IMR-90 (cell line): ENCODE results near the gene FARS2. TPM values are rescaled to one million over a fixed set of nuclear protein-coding genes. Genes with fewer than 3 reads are reported as not detected.

ENCODE experiments used
- ATAC-seq: fragments of 200-7000 bp; cut with Tn5 transposase; 2 replicates; pipeline ENCODE4 v1.9.1; 2020; ENCODE audit warnings: low read depth, mild to moderate bottlenecking, moderate library complexity
- BruUV-seq: library from RNA; stranded (reverse); fragments of 400-500 nt; replicated peaks from 2 replicates; lab custom pipeline; 2021; lab: Mats Ljungman, UMichigan
- CTCF ChIA-PET: fragments of 300-600 bp; formaldehyde crosslinking; extraction: SDS; loops from one replicate; lab custom pipeline; 2021; ENCODE audit warnings: antibody characterized with exemption; lab: Yijun Ruan, JAX
- POLR2A ChIA-PET: fragments of 300-600 bp; sonication (Branson Sonifier 250); formaldehyde crosslinking; loops from one replicate; lab custom pipeline; 2022; ENCODE audit warnings: antibody characterized with exemption; ENCODE audit not compliant: unreplicated experiment; lab: Charles Lee
- DNase-seq: peaks from one replicate; pipeline ENCODE4 v3.0.0; 2013
- H2AFZ ChIP-seq: replicated peaks from 2 replicates; pipeline ENCODE3; 2013; ENCODE audit warnings: low read length, mild to moderate bottlenecking; ENCODE audit not compliant: poor library complexity
- H2AK5ac ChIP-seq: 2 replicates; pipeline ENCODE4 v1.6.1; 2013; ENCODE audit warnings: low read depth, low read length, inconsistent platforms
- H2AK9ac ChIP-seq: replicated peaks from 2 replicates; pipeline ENCODE3; 2013; ENCODE audit warnings: mild to moderate bottlenecking, low read depth, low read length, moderate library complexity; ENCODE audit not compliant: poor library complexity
- H2BK120ac ChIP-seq: 2 replicates; pipeline ENCODE4 v1.6.1; 2013; ENCODE audit warnings: low read depth, low read length, inconsistent platforms
- H2BK15ac ChIP-seq: 3 replicates; pipeline ENCODE4 v1.6.1; 2013; ENCODE audit warnings: low read depth, low read length, inconsistent platforms
- H2BK20ac ChIP-seq: 2 replicates; pipeline ENCODE4 v1.6.1; 2013; ENCODE audit warnings: low read depth, mild to moderate bottlenecking, inconsistent platforms, low read length, moderate library complexity
- H2BK5ac ChIP-seq: 2 replicates; pipeline ENCODE4 v1.6.1; 2013; ENCODE audit warnings: mild to moderate bottlenecking, low read depth, low read length, inconsistent platforms; ENCODE audit not compliant: poor library complexity, severe bottlenecking
- H3K14ac ChIP-seq: replicated peaks from 2 replicates; pipeline ENCODE4 v1.6.1; 2013; ENCODE audit warnings: low read depth, low read length, inconsistent platforms
- H3K18ac ChIP-seq: 2 replicates; pipeline ENCODE4 v1.6.1; 2013; ENCODE audit warnings: low read depth, low read length, control low read depth
- H3K23ac ChIP-seq: 2 replicates; pipeline ENCODE4 v1.6.1; 2013; ENCODE audit warnings: low read depth, low read length, inconsistent platforms
- H3K27ac ChIP-seq: 2 replicates; pipeline ENCODE4 v1.5.1; 2013; ENCODE audit warnings: mild to moderate bottlenecking, control low read depth, low read length; ENCODE audit not compliant: insufficient read depth
- H3K27me3 ChIP-seq: 2 replicates; pipeline ENCODE4 v1.6.1; 2013; ENCODE audit warnings: low read length; ENCODE audit not compliant: control insufficient read depth, insufficient read depth
- H3K36me3 ChIP-seq: 2 replicates; pipeline ENCODE4 v1.6.1; 2013; ENCODE audit warnings: low read length, mixed read lengths; ENCODE audit not compliant: control insufficient read depth, insufficient read depth
- H3K4ac ChIP-seq: 2 replicates; pipeline ENCODE4 v1.6.1; 2013; ENCODE audit warnings: low read depth, low read length, inconsistent platforms
- H3K4me1 ChIP-seq: 2 replicates; pipeline ENCODE4 v1.6.1; 2013; ENCODE audit warnings: low read length, mixed read lengths; ENCODE audit not compliant: control insufficient read depth, insufficient read depth
- H3K4me2 ChIP-seq: 2 replicates; pipeline ENCODE4 v1.6.1; 2013; ENCODE audit warnings: low read depth, mild to moderate bottlenecking, control low read depth, low read length, moderate library complexity
- H3K4me3 ChIP-seq: 2 replicates; pipeline ENCODE4 v1.5.1; 2013; ENCODE audit warnings: low read depth, mild to moderate bottlenecking, control low read depth, low read length, moderate library complexity; ENCODE audit not compliant: insufficient read depth
- H3K56ac ChIP-seq: 2 replicates; pipeline ENCODE4 v1.6.1; 2013; ENCODE audit warnings: low read length, inconsistent platforms; ENCODE audit not compliant: insufficient read depth; ENCODE audit errors: extremely low read depth
- H3K79me1 ChIP-seq, 2 experiments: 2 replicates each; pipeline ENCODE4 v1.6.1; 2013; ENCODE audit warnings: low read length in 2 of 2, inconsistent platforms in 1 of 2, low read depth in 1 of 2
- H3K9ac ChIP-seq: 2 replicates; pipeline ENCODE4 v1.6.1; 2013; ENCODE audit warnings: low read depth, low read length, control low read depth
- H3K9me1 ChIP-seq: 2 replicates; pipeline ENCODE4 v1.6.1; 2013; ENCODE audit warnings: low read length, inconsistent platforms; ENCODE audit not compliant: insufficient read depth
- H3K9me3 ChIP-seq: 2 replicates; pipeline ENCODE4 v1.6.1; 2013; ENCODE audit warnings: low read length; ENCODE audit not compliant: control insufficient read depth, insufficient read depth
- H4K20me1 ChIP-seq: 2 replicates; pipeline ENCODE4 v1.6.1; 2013; ENCODE audit warnings: low read length, inconsistent platforms; ENCODE audit not compliant: insufficient read depth
- H4K5ac ChIP-seq: 2 replicates; pipeline ENCODE4 v1.6.1; 2013; ENCODE audit warnings: mild to moderate bottlenecking, low read depth, low read length, control low read depth
- H4K8ac ChIP-seq, 2 experiments: 2 replicates each; pipeline ENCODE4 v1.6.1; 2013; ENCODE audit warnings: low read depth in 2 of 2, low read length in 2 of 2, control low read depth in 1 of 2, inconsistent platforms in 1 of 2
- H4K91ac ChIP-seq: 2 replicates; pipeline ENCODE4 v1.6.1; 2013; ENCODE audit warnings: low read depth, low read length, inconsistent platforms; ENCODE audit not compliant: insufficient read depth
- CHD1 ChIP-seq: IDR thresholded peaks from 2 replicates; pipeline ENCODE4 v1.6.1; 2012; ENCODE audit warnings: low read depth, low read length, improper control_type of control experiment
- MAZ ChIP-seq: IDR thresholded peaks from 2 replicates; pipeline ENCODE4 v1.6.1; 2012; ENCODE audit warnings: low read depth, mild to moderate bottlenecking, low read length, improper control_type of control experiment, moderate library complexity, borderline replicate concordance
- MXI1 ChIP-seq: IDR thresholded peaks from 2 replicates; pipeline ENCODE4 v1.6.1; 2012; ENCODE audit warnings: low read depth, mild to moderate bottlenecking, low read length, moderate library complexity, borderline replicate concordance
- NFE2L2 ChIP-seq: fragments of 150-350 bp; IDR thresholded peaks from 2 replicates; pipeline ENCODE4 v1.6.1; 2016; ENCODE audit warnings: low read depth, mild to moderate bottlenecking, low read length
- RCOR1 ChIP-seq: IDR thresholded peaks from 2 replicates; pipeline ENCODE4 v1.6.1; 2012; ENCODE audit warnings: mild to moderate bottlenecking, low read length, improper control_type of control experiment; ENCODE audit not compliant: insufficient replicate concordance
- WGBS, 2 experiments: methylation state at CpG; one replicate each; pipeline versions ENCODE4 v1.1.5 to v1.1.7; 2013; ENCODE audit warnings: missing lambda C conversion rate in 2 of 2; ENCODE audit not compliant: insufficient read length in 1 of 2; ENCODE audit errors: extremely low coverage in 2 of 2; 5-methylcytosine and 5-hydroxymethylcytosine counted together
- dilution Hi-C: fragments of 300-500 bp; cut with HindIII; formaldehyde crosslinking; loops from one replicate; pipeline ENCODE4 v1.14.3; 2018; ENCODE audit warnings: low sequenced_read_pairs; ENCODE audit not compliant: unreplicated experiment
- in situ Hi-C: fragments of 300-500 bp; cut with MboI; formaldehyde crosslinking; loops from 3 replicates; pipeline ENCODE4 v1.14.3; 2019; ENCODE audit warnings: low sequenced_read_pairs, inconsistent platforms, mixed read lengths
- intact Hi-C: fragments of 100-400 bp; cut with micrococcal nuclease; formaldehyde crosslinking; loops from 2 replicates; pipeline ENCODE4 v1.10.0; 2022
- polyA plus RNA-seq, 3 experiments: library from polyadenylated mRNA; depleted of rRNA; stranded (reverse); fragments of >200 nt; gene quantifications; 2 replicates each; pipeline ENCODE4 v1.2.3, GENCODE V29; 2012; ENCODE audit warnings: low replicate concordance in 1 of 3
- total RNA-seq: library from RNA; depleted of rRNA; stranded (reverse); fragments of >200 nt; gene quantifications from 2 replicates; pipeline ENCODE4 v1.2.3, GENCODE V29; 2012
- TF ChIP-seq, protein P1 (sequence below): conservative IDR thresholded peaks from 2 replicates; pipeline ENCODE4 v1.5.1; 2012; ENCODE audit warnings: mild to moderate bottlenecking, low read depth, low read length, improper control_type of control experiment

FARS2 gene
- total and polyA plus RNA-seq, 2 of the 4 experiments (the other 2 are of a cell fraction) = 12.1 to 28.9 TPM

DNA sequence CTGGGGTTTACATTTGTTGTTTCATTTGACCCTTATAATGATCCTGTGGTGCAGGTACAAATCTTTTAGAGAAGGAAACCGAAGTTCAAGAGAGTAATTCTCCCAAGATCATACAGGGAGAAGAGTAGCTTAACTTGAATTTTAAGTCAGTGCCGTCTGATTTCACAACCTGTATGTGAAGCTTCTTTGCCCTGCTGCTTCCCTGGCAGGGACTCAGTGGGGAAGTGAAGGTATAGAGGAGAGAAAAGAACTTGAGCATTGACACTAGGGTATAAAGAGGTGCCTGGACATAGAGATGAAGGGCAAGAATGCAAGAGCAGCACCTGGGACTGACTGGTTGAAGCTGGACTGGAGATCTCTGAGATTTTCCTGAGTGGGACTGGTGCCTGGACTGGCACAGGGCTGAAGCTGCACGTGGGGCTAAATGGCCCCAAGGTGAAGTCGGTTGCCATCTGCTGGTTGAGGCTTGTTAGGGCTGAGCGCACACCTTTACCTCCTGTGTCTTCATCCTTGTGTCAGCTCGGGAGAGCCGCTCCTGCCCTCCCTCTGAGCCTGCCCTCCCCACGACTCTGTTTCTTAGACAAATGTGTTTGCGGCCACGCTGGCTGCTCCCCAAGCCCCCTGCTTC is 41.8 kb downstream of the FARS2 start (continued):
- no peak for TF ChIP-seq RCOR1

DNA sequence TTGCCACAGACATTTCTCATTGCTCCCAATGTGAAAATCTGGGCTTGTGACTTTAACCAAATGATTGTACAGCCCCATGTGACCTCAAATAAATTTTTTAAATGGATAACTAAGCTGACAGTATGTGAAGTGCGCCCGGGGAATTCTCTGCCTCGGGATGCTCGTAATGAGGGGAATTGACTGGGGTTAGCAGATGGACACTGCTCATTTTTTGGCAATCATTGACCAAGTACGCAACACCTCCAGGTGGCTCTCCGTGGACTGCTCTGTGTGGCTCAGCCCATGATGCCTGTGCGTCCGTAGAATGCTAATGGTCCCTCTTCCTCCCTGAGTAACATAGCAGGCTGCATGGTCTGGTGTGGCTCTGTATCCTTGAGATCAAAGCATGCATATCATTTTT is 42.4 kb downstream of the FARS2 start:
- H2BK5ac ChIP-seq = no peak overlapping the region
- H3K9ac ChIP-seq = no peak overlapping the region
- H3K23ac ChIP-seq = no peak overlapping the region
- DNase-seq (no peak), ATAC-seq (no peak)
- H4K20me1 ChIP-seq = peaks cover 6% of the 10 kb centered on the region; the same call in 1 of the 2 replicates
- H3K79me1 ChIP-seq = peaks cover 14 to 45% of the 10 kb centered on the region in 2 experiments
- H4K91ac ChIP-seq = no peak overlapping the region
- dilution Hi-C loops (no loop called here), in situ Hi-C loops (no loop called here), intact Hi-C loops (no loop called here)
- H4K5ac ChIP-seq = no peak overlapping the region
- no peak overlapping the region for H3K27ac ChIP-seq
- WGBS, 2 experiments = 64% methylated on average over 2 of the region's 8 CpGs; no CpG with 5 or more reads in 1 of the 2 experiments
- H2AK9ac ChIP-seq = no peak overlapping the region
- no peak overlapping the region for H3K14ac ChIP-seq
- no peak overlapping the region for H2AK5ac ChIP-seq
- no peak overlapping the region for H2BK15ac ChIP-seq
- H2BK120ac ChIP-seq = no peak overlapping the region
- H2AFZ ChIP-seq = no peak overlapping the region
- ChIA-PET CTCF (no interaction called here), POLR2A (no interaction called here)
- no peaks in the 10 kb centered on the region for H3K27me3 ChIP-seq
- H3K4ac ChIP-seq = no peak overlapping the region
- no peak for TF ChIP-seq RCOR1
- TF ChIP-seq, protein P1, sequence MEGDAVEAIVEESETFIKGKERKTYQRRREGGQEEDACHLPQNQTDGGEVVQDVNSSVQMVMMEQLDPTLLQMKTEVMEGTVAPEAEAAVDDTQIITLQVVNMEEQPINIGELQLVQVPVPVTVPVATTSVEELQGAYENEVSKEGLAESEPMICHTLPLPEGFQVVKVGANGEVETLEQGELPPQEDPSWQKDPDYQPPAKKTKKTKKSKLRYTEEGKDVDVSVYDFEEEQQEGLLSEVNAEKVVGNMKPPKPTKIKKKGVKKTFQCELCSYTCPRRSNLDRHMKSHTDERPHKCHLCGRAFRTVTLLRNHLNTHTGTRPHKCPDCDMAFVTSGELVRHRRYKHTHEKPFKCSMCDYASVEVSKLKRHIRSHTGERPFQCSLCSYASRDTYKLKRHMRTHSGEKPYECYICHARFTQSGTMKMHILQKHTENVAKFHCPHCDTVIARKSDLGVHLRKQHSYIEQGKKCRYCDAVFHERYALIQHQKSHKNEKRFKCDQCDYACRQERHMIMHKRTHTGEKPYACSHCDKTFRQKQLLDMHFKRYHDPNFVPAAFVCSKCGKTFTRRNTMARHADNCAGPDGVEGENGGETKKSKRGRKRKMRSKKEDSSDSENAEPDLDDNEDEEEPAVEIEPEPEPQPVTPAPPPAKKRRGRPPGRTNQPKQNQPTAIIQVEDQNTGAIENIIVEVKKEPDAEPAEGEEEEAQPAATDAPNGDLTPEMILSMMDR = no peak
- TF ChIP-seq MAZ = no peak
- no peak for TF ChIP-seq NFE2L2
- TF ChIP-seq CHD1 = no peak
- TF ChIP-seq MXI1 = no peak
- no peak overlapping the region for H3K4me3 ChIP-seq
- H2BK20ac ChIP-seq = no peak overlapping the region
- no peak overlapping the region for H4K8ac ChIP-seq
- H3K36me3 ChIP-seq = peaks cover 1% of the 10 kb centered on the region; the same call in 1 of the 2 replicates
- BruUV-seq = no TSS peak
- no peak overlapping the region for H3K18ac ChIP-seq
- H3K9me1 ChIP-seq = peaks cover 11% of the 10 kb centered on the region; the same call in 1 of the 2 replicates
- peaks cover 2% of the 10 kb centered on the region; the same call in 1 of the 2 replicates for H3K4me1 ChIP-seq
- no peak overlapping the region for H3K4me2 ChIP-seq
- H3K56ac ChIP-seq = no peak overlapping the region
- H3K9me3 ChIP-seq = no peaks in the 10 kb centered on the region
